GM12878 (cell line): ENCODE data around the gene SLC10A1. TPM values are rescaled to one million over a fixed set of nuclear protein-coding genes. Genes with fewer than 3 reads are reported as not detected.

Experiments used
- ATAC-seq: fragments of 200-7000 bp; cut with Tn5 transposase; 3 replicates; pipeline ENCODE4 v1.9.1; 2020; ENCODE audit warnings: mild to moderate bottlenecking, moderate library complexity
- BruUV-seq: library from RNA; stranded (reverse); fragments of 400-500 nt; replicated peaks from 2 replicates; lab custom pipeline; 2021; lab: Mats Ljungman, UMichigan
- CTCF ChIA-PET: fragments of 300-600 bp; sonication (Branson Sonifier 250); formaldehyde crosslinking; extraction: SDS; loops from one replicate; lab custom pipeline; 2021; ENCODE audit warnings: inconsistent platforms; lab: Yijun Ruan, JAX
- POLR2A ChIA-PET: fragments of 350-600 bp; formaldehyde crosslinking; extraction: SDS; loops from one replicate; lab custom pipeline; 2021; ENCODE audit warnings: inconsistent platforms; lab: Charles Lee
- RAD21 ChIA-PET: fragments of 300-600 bp; sonication (Branson Sonifier 250); formaldehyde crosslinking; loops from one replicate; lab custom pipeline; 2023; ENCODE audit warnings: antibody characterized with exemption; ENCODE audit not compliant: unreplicated experiment; lab: Charles Lee
- SMC1A ChIA-PET: fragments of 300-600 bp; sonication (Branson Sonifier 250); formaldehyde crosslinking; loops from one replicate; lab custom pipeline; 2023; ENCODE audit not compliant: unreplicated experiment, uncharacterized antibody; lab: Charles Lee
- DNase-seq: peaks from one replicate; pipeline ENCODE4 v3.0.0-alpha.2; 2011; ENCODE audit warnings: low read depth, low spot score
- FAIRE-seq: peaks from 3 replicates; lab custom pipeline; 2011; peaks lifted over from hg19 to GRCh38; lab: Jason Lieb, UNC
- H2AFZ ChIP-seq: 2 replicates; pipeline ENCODE4 v1.6.0; 2011; ENCODE audit warnings: low read depth, low read length, control low read depth; ENCODE audit not compliant: control insufficient read depth
- H3K27ac ChIP-seq: 2 replicates; pipeline ENCODE4 v1.5.1; 2011; ENCODE audit warnings: control low read depth; ENCODE audit not compliant: control insufficient read depth, insufficient read depth
- H3K27me3 ChIP-seq, 2 experiments: replicated peaks in 1 of 2; 2 replicates each; pipeline versions ENCODE4 v1.6.0 to v1.6.1; 2011; ENCODE audit warnings: low read length in 1 of 2; ENCODE audit not compliant: control insufficient read depth in 2 of 2, insufficient read depth in 2 of 2
- H3K36me3 ChIP-seq, 2 experiments: 2 replicates each; pipeline ENCODE4 v1.5.1; 2011; ENCODE audit warnings: low read length in 1 of 2; ENCODE audit not compliant: control insufficient read depth in 2 of 2, insufficient read depth in 2 of 2
- H3K4me1 ChIP-seq: 2 replicates; pipeline ENCODE4 v1.6.1; 2011; ENCODE audit warnings: mild to moderate bottlenecking, low read length, moderate library complexity, mixed read lengths; ENCODE audit not compliant: control insufficient read depth, insufficient read depth
- H3K4me2 ChIP-seq: 2 replicates; pipeline ENCODE4 v1.6.0; 2011; ENCODE audit warnings: control low read depth; ENCODE audit not compliant: control insufficient read depth, insufficient read depth
- H3K4me3 ChIP-seq: fragments of 200-600 bp; sonication (generic); 2 replicates; pipeline ENCODE4 v1.5.1; 2016
- H3K79me2 ChIP-seq: 2 replicates; pipeline ENCODE4 v1.6.0; 2011; ENCODE audit warnings: low read length; ENCODE audit not compliant: control insufficient read depth, insufficient read depth
- H3K9ac ChIP-seq: 2 replicates; pipeline ENCODE4 v1.8.0; 2011; ENCODE audit warnings: low read length, control low read depth, mixed read lengths; ENCODE audit not compliant: control insufficient read depth, insufficient read depth
- H3K9me3 ChIP-seq: replicated peaks from 3 replicates; pipeline ENCODE4 v1.5.1; 2011; ENCODE audit warnings: mild to moderate bottlenecking, low read length; ENCODE audit not compliant: control insufficient read depth, insufficient read depth
- H4K20me1 ChIP-seq: 2 replicates; pipeline ENCODE4 v1.6.0; 2011; ENCODE audit not compliant: control insufficient read depth, insufficient read depth
- CBX3 ChIP-seq: fragments of 200-600 bp; sonication (generic); IDR thresholded peaks from 2 replicates; pipeline ENCODE4 v1.6.1; 2016; ENCODE audit warnings: low read depth, borderline replicate concordance
- EZH2 ChIP-seq: IDR thresholded peaks from 2 replicates; pipeline ENCODE4 v1.6.1; 2012; ENCODE audit warnings: low read depth, mild to moderate bottlenecking, control low read depth, inconsistent platforms, low read length, borderline replicate concordance; ENCODE audit not compliant: control insufficient read depth
- GATAD2B ChIP-seq: fragments of 450-650 bp; conservative IDR thresholded peaks from 2 replicates; pipeline ENCODE4 v1.6.1; 2017; ENCODE audit warnings: low read depth, mild to moderate bottlenecking, moderate library complexity
- HCFC1 ChIP-seq: fragments of 150-350 bp; IDR thresholded peaks from 2 replicates; pipeline ENCODE4 v1.6.1; 2014; ENCODE audit warnings: low read length
- HDAC6 ChIP-seq: fragments of 200-600 bp; sonication (generic); IDR thresholded peaks from one replicate; pipeline ENCODE4 v1.8.0; 2017; ENCODE audit warnings: antibody characterized with exemption; ENCODE audit not compliant: unreplicated experiment
- MYB ChIP-seq: fragments of 150-350 bp; IDR thresholded peaks from 2 replicates; pipeline ENCODE4 v1.6.1; 2014; ENCODE audit warnings: mild to moderate bottlenecking, low read depth, low read length, borderline replicate concordance
- TCF12 ChIP-seq: IDR thresholded peaks from 2 replicates; pipeline ENCODE4 v1.6.1; 2011; ENCODE audit warnings: low read depth, mild to moderate bottlenecking, low read length
- ZNF207 ChIP-seq: fragments of 450-650 bp; IDR thresholded peaks from 2 replicates; pipeline ENCODE4 v1.6.1; 2014; ENCODE audit warnings: antibody characterized with exemption, mild to moderate bottlenecking, borderline replicate concordance
- ZNF217 ChIP-seq: fragments of 450-650 bp; IDR thresholded peaks from 2 replicates; pipeline ENCODE4 v1.6.1; 2017; ENCODE audit warnings: antibody characterized with exemption, mild to moderate bottlenecking
- ZNF24 ChIP-seq: fragments of 450-650 bp; IDR thresholded peaks from 2 replicates; pipeline ENCODE4 v1.6.1; 2017; ENCODE audit warnings: antibody characterized with exemption, mild to moderate bottlenecking
- ZNF274 ChIP-seq: IDR thresholded peaks from one replicate; pipeline ENCODE4 v1.8.0; 2011; ENCODE audit not compliant: insufficient read length, insufficient read depth
- ZNF687 ChIP-seq: fragments of 450-650 bp; IDR thresholded peaks from 2 replicates; pipeline ENCODE4 v1.6.1; 2017; ENCODE audit warnings: mild to moderate bottlenecking, moderate library complexity
- WGBS: methylation state at CpG from one replicate; pipeline ENCODE4 v1.1.6; 2016; ENCODE audit warnings: low lambda C conversion rate; ENCODE audit not compliant: insufficient replicate concordance, insufficient coverage; ENCODE audit errors: missing lambda C conversion rate; 5-methylcytosine and 5-hydroxymethylcytosine counted together
- in situ Hi-C: fragments of 300-500 bp; cut with MboI; formaldehyde crosslinking; loops from 9 replicates; pipeline ENCODE4 v1.14.3; 2018; ENCODE audit warnings: mixed read lengths
- intact Hi-C: fragments of 100-400 bp; cut with micrococcal nuclease; formaldehyde crosslinking; loops from one replicate; pipeline ENCODE4 v1.14.2; 2022; ENCODE audit not compliant: unreplicated experiment
- polyA plus RNA-seq, 11 experiments: library from polyadenylated mRNA; depleted of rRNA in 4 of 11; unstranded in 6 of 11; stranded (reverse) in 5 of 11; fragments of >200 nt; fragmentation: Nextera tagmentation in 4 of 11; fragmentation: Illumina TruSeq in 1 of 11; extraction: Ambion mirVana in 4 of 11; extraction: Trizol in 1 of 11; gene quantifications; 1 replicate in 1 of 11; 2 replicates in 10 of 11; pipeline versions ENCODE4 v1.2.1 to v1.2.3, GENCODE V29; 2011 to 2016; ENCODE audit warnings: inconsistent platforms in 2 of 11, missing spikeins in 2 of 11, low read depth in 1 of 11
- total RNA-seq, 4 experiments: library from RNA; depleted of rRNA in 3 of 4; stranded (reverse); fragments of >200 nt in 3 of 4; fragmentation: Illumina TruSeq in 1 of 4; extraction: Trizol in 1 of 4; gene quantifications; 2 replicates each; pipeline versions ENCODE4 v1.2.1 to v1.2.3, GENCODE V29; 2013 to 2021

SLC10A1 gene
- total and polyA plus RNA-seq, 10 of the 15 experiments (the other 5 are each of a cell fraction or from before 2014, with no cell fraction given) = 0.15 to 0.16 TPM; not detected in 8

GRCh38 chr14:69811227-69811867 lies 14.3 kb upstream of the SLC10A1 start:
- Histone ChIP-seq H4K20me1 (no peaks in the 10 kb centered on the region), H2AFZ (no peak overlapping the region), H3K4me1 (no peaks in the 10 kb centered on the region), H3K4me2 (no peak overlapping the region), H3K9me3 (no peaks in the 10 kb centered on the region), H3K36me3 (no peaks in the 10 kb centered on the region), H3K27ac (no peak overlapping the region), H3K4me3 (no peak overlapping the region), H3K9ac (no peak overlapping the region), H3K79me2 (no peaks in the 10 kb centered on the region), H3K27me3 (no peaks in the 10 kb centered on the region)
- ChIA-PET RAD21 (no interaction called here), CTCF (no interaction called here), POLR2A (no interaction called here), SMC1A (no interaction called here)
- intact Hi-C loops (no loop called here), in situ Hi-C loops (no loop called here)
- ATAC-seq (no peak), DNase-seq (no peak), FAIRE-seq (no peak)
- no TSS peak for BruUV-seq
- 58% methylated on average over 13 of the region's 13 CpGs for whole genome bisulfite sequencing
- TF ChIP-seq ZNF217 (no peak), TCF12 (no peak), ZNF274 (no peak)

- no TSS peak for BruUV-seq
- POLR2A ChIA-PET = no interaction called here
- H3K4me3 ChIP-seq = no peak overlapping the region
- ATAC-seq = no peak
- no peak for FAIRE-seq
- SMC1A ChIA-PET = interaction anchor here (1.1 kb wide), 1 partner anchor 265 kb away, joined by 3 read pairs; no protein-coding TSS in a partner anchor
- no peak overlapping the region for H3K4me2 ChIP-seq
- no peak overlapping the region for H2AFZ ChIP-seq
- H3K27ac ChIP-seq = no peak overlapping the region
- H3K9ac ChIP-seq = no peak overlapping the region
- no peaks in the 10 kb centered on the region for H4K20me1 ChIP-seq
- in situ Hi-C loops (no loop called here), intact Hi-C loops (no loop called here)
- RAD21 ChIA-PET = interaction anchor here (0.7 kb wide), 1 partner anchor 244 kb away, joined by 3 read pairs; no protein-coding TSS in a partner anchor
- no peaks in the 10 kb centered on the region for H3K9me3 ChIP-seq
- no peaks in the 10 kb centered on the region for H3K79me2 ChIP-seq
- DNase-seq = no peak
- H3K4me1 ChIP-seq = no peaks in the 10 kb centered on the region
- CTCF ChIA-PET = interaction anchor here (0.6 to 2.8 kb wide), 4 partner anchors 9 to 1027 kb away, joined by 3 to 10 read pairs (median 6); no protein-coding TSS in a partner anchor
- WGBS = 36% methylated on average over 12 of the region's 12 CpGs
- H3K27me3 ChIP-seq = no peaks in the 10 kb centered on the region
- H3K36me3 ChIP-seq = no peaks in the 10 kb centered on the region
- TF ChIP-seq CBX3 (no peak), HCFC1 (no peak), ZNF687 (no peak), ZNF24 (no peak), GATAD2B (no peak), MYB (no peak), EZH2 (no peak), ZNF207 (no peak), HDAC6 (no peak)
Observed at GRCh38 chr14:69808919-69809808, 12.1 kb upstream of the SLC10A1 start.
